NT2/D1 (cell line): ENCODE measurements around the gene RALGAPB.
A peak's percentile ranks its signal among the peaks of the same experiment; 100 is the strongest.

Source experiments
- DNase-seq: peaks from one replicate; pipeline ENCODE4 v3.0.0-alpha.2; 2011; ENCODE audit warnings: low read depth, low spot score
- H3K27me3 ChIP-seq: 2 replicates; pipeline ENCODE4 v1.6.0; 2011; ENCODE audit warnings: mild to moderate bottlenecking; ENCODE audit not compliant: insufficient read length, insufficient read depth
- H3K36me3 ChIP-seq: 2 replicates; pipeline ENCODE4 v1.6.1; 2011; ENCODE audit warnings: mild to moderate bottlenecking, low read length, mixed read lengths; ENCODE audit not compliant: insufficient read depth, insufficient read length
- H3K4me1 ChIP-seq: 2 replicates; pipeline ENCODE4 v1.5.1; 2011; ENCODE audit not compliant: insufficient read depth, insufficient read length
- H3K4me3 ChIP-seq: 2 replicates; pipeline ENCODE4 v1.5.1; 2011; ENCODE audit warnings: low read depth; ENCODE audit not compliant: insufficient read length
- H3K9ac ChIP-seq: 2 replicates; pipeline ENCODE4 v1.6.0; 2011; ENCODE audit warnings: low read depth; ENCODE audit not compliant: insufficient read length
- H3K9me3 ChIP-seq: 2 replicates; pipeline ENCODE4 v1.5.1; 2011; ENCODE audit warnings: mild to moderate bottlenecking, low read length; ENCODE audit not compliant: insufficient read depth
- SUZ12 ChIP-seq: IDR thresholded peaks from 2 replicates; pipeline ENCODE4 v1.6.1; 2011; ENCODE audit not compliant: insufficient read length, insufficient read depth; ENCODE audit errors: extremely low read depth
- YY1 ChIP-seq: IDR thresholded peaks from 2 replicates; pipeline ENCODE4 v1.6.1; 2011; ENCODE audit not compliant: insufficient read length, insufficient read depth
- ZNF274 ChIP-seq: IDR thresholded peaks from 2 replicates; pipeline ENCODE4 v1.6.1; 2011; ENCODE audit warnings: mild to moderate bottlenecking, low read depth, low read length

The RALGAPB gene

DNA sequence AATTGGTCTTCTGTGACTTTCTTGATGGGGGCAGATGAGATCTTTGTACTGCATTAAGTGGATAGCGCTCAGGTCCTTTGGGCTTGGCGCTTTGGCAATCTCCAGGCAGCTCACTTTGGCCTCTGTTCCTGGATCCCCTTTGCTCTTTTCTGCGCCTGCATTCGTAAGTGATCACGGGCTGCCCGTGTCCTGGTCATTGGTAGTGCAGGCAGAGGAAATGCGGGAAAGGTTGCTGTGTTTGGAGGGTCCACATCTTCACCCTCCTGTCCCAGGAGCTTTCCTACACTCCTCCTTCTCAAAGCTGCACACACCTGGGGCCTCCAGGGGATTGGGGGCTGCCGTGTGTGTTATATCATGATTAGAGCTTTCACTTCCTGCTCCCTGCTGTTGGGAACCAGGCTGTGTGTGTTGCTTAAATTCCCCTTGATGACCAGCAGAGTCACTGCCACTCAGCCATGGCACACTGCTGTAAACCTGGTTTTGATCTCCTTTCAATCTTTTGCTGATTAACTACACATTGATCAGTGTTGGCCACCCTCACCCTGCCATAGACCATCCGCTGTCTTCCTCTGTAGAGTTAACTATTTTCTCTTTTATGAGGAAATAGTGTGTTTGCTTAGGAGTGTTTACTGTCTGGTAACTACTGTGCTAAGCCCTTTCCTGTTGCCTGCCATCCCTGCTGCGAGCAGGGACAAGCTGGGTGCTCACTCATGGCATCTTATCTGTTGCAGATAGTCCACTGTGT, 24.5 kb upstream of the RALGAPB start:
- Histone ChIP-seq H3K9me3 (no peaks in the 10 kb centered on the region), H3K27me3 (no peaks in the 10 kb centered on the region), H3K9ac (peak overlapping the region; percentile 57), H3K36me3 (peaks cover 38% of the 10 kb centered on the region), H3K4me1 (peaks cover 11% of the 10 kb centered on the region), H3K4me3 (no peak overlapping the region)
- no peak for DNase-seq
- no peak for TF ChIP-seq YY1
- TF ChIP-seq ZNF274: no peak

DNA sequence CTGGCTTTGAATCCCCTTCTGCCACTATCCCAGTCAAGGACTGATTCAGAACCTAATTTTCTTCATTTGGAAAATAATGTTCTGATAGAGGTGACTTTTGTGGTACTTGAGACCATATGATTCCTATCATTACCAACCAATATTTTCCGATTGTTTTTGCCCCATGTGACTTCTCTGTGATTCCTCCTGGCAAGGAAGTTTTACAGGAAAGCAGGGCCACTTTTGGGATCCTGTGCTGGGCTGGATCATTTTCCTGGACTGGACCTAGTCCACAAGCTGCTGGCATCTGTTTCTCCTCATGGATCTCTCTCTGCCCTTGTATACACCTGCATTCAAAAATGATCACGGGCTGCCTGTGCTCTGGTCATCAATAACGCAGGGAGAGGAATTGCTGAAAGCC, 23.6 kb upstream of the RALGAPB start:
- Histone ChIP-seq H3K9me3 (no peaks in the 10 kb centered on the region), H3K9ac (no peak overlapping the region), H3K36me3 (peaks cover 38% of the 10 kb centered on the region), H3K4me1 (peaks cover 11% of the 10 kb centered on the region), H3K4me3 (no peak overlapping the region), H3K27me3 (no peaks in the 10 kb centered on the region)
- no peak for TF ChIP-seq SUZ12
- TF ChIP-seq YY1: no peak
- no peak for TF ChIP-seq ZNF274
- DNase-seq: no peak

DNA sequence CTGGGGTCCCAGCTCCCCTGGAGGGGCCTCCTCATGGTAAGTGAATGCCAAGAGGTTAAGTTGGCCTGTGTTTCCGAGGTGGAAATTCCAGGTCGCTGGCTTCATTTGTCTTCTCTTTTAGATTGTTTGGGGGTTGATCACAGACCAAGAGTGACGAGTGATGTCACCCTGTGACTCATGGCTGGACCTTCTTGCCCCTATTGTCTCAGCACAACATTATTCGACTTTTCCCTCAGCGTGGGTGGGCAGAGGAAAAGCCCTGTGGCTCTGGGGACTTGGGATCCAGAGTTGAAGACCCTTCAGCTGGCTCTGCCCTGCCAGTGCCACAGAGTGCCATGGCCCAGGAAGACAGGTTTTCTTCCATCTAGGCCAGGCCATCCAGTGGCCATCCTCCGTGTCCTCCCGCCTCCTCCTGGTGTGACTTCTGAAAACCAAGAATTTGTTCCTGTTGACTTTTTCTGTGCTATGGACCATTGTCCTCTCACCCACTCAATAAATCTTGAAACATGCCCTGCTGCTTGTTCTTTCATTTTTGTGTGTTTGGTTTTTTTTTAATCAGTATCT, 22.1 kb upstream of the RALGAPB start:
- Histone ChIP-seq H3K4me3 (no peak overlapping the region), H3K27me3 (no peaks in the 10 kb centered on the region), H3K9me3 (no peaks in the 10 kb centered on the region), H3K9ac (no peak overlapping the region), H3K36me3 (peaks cover 38% of the 10 kb centered on the region), H3K4me1 (peaks cover 11% of the 10 kb centered on the region)
- TF ChIP-seq YY1: no peak
- no peak for TF ChIP-seq SUZ12
- TF ChIP-seq ZNF274: no peak
- no peak for DNase-seq

DNA sequence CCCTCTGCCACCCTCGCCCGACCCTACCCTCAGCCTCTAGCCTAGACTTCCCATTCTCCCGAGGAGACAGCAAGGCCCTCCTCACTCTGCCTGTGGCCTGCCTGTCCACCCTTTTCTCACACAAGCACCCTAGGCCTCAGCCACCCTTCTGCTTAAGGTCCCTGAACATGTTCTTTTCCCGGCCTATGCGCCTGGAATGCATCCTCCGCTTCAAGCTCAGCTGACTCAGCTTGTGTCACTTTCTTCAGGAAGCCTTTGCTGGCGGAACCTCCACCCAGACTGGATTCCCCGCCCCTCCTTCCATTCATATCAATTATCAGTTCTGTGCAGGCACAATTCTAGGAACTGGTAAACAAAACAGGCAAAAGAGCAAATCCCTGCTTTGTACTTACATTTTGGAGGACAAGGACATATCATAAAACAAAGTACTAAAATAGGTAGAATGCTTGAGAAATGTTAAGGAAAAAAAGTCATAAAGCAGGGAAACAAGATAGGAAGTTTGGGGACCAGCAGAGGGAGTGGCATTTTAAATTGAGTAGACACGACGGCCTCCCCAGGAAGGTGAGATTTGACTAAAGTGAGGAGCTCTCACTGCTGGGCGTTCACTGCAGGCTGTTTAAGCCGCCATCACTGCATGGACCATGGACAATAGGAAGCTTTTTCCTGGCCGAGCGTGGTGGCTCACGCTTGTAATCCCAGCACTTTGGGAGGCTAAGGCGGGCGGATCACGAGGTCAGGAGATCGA, 19.6 kb upstream of the RALGAPB start:
- peaks cover 33% of the 10 kb centered on the region for H3K36me3 ChIP-seq
- H3K4me1 ChIP-seq: peaks cover 2% of the 10 kb centered on the region
- TF ChIP-seq ZNF274 (no peak), SUZ12 (no peak), YY1 (no peak)
- H3K9ac ChIP-seq: no peak overlapping the region
- H3K27me3 ChIP-seq: no peaks in the 10 kb centered on the region
- no peak for DNase-seq
- no peak overlapping the region for H3K4me3 ChIP-seq
- H3K9me3 ChIP-seq: no peaks in the 10 kb centered on the region

DNA sequence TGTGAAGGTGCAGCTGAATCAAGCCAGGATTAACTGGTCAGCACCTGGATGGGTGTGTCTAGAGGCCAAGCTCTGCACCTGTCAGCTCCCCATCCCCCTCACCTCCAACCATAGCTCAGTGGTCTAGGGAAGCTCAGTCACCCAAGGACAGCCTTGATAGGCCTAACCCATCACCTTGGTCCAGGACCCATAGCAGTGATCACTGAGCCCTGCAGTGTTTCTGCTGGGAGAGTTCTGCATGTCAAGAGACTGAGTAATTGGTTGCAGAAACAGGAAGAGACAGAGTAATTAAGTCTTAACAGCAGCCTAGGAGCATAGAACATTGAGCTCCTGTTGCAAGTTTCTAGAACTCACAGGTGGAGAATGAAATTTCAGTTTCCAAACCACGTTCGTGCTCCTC, 18.7 kb upstream of the RALGAPB start:
- TF ChIP-seq SUZ12: no peak
- no peak for TF ChIP-seq YY1
- TF ChIP-seq ZNF274: no peak
- Histone ChIP-seq H3K9ac (no peak overlapping the region), H3K36me3 (peaks cover 25% of the 10 kb centered on the region), H3K9me3 (no peaks in the 10 kb centered on the region), H3K27me3 (no peaks in the 10 kb centered on the region), H3K4me1 (no peaks in the 10 kb centered on the region), H3K4me3 (no peak overlapping the region)
- no peak for DNase-seq

DNA sequence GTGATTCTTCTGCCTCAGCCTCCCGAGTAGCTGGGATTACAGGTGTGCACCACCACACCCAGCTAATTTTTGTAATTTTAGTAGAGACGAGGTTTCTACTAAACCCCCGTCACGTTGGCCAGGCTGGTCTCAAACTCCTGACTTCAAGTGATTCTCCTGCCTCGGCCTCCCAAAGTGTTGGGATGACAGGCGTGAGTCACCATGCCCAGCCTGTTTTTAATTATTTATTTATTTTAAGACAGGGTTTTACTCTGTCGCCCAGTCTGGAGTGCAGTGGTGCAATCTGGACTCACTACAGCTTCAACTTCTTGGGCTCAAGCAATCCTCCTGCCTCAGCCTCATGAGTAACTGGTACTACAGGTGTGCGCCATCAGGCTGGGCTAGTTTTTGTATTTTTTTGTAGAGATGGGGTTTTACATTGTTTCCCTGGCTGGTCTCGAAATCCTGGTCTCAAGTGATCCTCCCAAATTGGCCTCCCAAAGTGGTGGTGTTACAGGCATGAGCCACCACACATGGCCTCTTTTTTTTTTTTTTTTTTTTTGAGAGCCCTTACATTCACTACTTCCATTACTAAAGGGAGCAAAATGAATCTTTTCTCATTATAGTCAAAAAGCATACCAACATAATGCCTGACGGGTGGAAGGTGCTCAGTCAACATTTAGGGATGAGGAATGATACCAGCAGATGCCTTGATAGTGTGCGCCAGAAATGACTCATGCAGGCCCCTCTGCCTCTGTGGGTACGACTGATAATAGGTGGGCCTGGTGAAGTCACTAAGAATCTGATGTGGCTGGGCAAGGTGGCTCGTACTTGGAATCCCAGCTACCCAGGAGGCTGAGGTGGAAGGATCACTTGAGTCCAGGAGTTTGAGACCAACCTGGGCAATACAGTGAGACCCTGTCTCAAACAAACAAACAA, 17.8 kb upstream of the RALGAPB start:
- no peaks in the 10 kb centered on the region for H3K9me3 ChIP-seq
- H3K36me3 ChIP-seq: peaks cover 16% of the 10 kb centered on the region
- no peak overlapping the region for H3K4me3 ChIP-seq
- H3K27me3 ChIP-seq: no peaks in the 10 kb centered on the region
- no peak overlapping the region for H3K9ac ChIP-seq
- no peak for TF ChIP-seq SUZ12
- TF ChIP-seq ZNF274: no peak
- no peaks in the 10 kb centered on the region for H3K4me1 ChIP-seq
- no peak for DNase-seq

DNA sequence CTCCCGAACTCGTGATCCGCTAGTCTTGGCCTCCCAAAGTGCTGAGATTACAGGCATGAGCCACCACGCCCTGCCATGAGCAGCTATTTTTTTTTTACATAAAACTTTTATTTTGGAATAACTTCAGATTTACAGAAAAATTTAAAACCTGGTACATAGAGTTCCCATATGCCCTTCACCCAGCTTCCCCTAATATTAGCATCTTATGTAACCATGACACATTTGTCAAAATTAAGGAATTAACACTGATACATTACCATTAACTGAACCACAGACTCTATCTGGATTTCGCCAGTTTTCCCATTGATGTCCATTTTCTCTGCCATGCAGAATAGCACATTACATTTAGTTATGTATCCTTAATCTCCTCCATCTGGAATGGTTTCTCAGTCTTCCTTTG, 14.3 kb upstream of the RALGAPB start:
- no peak overlapping the region for H3K9ac ChIP-seq
- no peaks in the 10 kb centered on the region for H3K4me1 ChIP-seq
- DNase-seq: no peak
- no peak overlapping the region for H3K4me3 ChIP-seq
- TF ChIP-seq SUZ12 (no peak), ZNF274 (no peak), YY1 (no peak)
- H3K36me3 ChIP-seq: no peaks in the 10 kb centered on the region
- no peaks in the 10 kb centered on the region; the same call in 1 of the 2 replicates for H3K9me3 ChIP-seq
- H3K27me3 ChIP-seq: no peaks in the 10 kb centered on the region
